Measurements from ENCODE around the gene NEUROG1. TPM values are rescaled to one million over a fixed set of nuclear protein-coding genes. Genes with fewer than 3 reads are reported as not detected.

NEUROG1 gene
- total RNA-seq, 1 donor from 2014 or later: not detected

- no peak overlapping the region for H3K4me3 Mint-ChIP-seq (ENCODE audit: unreplicated experiment)
- H3K27me3 Mint-ChIP-seq (ENCODE audit: unreplicated experiment): peaks cover 15% of the 10 kb centered on the region
- DNase-seq (ENCODE audit: low spot score): no peak
- TF ChIP-seq, protein P1, sequence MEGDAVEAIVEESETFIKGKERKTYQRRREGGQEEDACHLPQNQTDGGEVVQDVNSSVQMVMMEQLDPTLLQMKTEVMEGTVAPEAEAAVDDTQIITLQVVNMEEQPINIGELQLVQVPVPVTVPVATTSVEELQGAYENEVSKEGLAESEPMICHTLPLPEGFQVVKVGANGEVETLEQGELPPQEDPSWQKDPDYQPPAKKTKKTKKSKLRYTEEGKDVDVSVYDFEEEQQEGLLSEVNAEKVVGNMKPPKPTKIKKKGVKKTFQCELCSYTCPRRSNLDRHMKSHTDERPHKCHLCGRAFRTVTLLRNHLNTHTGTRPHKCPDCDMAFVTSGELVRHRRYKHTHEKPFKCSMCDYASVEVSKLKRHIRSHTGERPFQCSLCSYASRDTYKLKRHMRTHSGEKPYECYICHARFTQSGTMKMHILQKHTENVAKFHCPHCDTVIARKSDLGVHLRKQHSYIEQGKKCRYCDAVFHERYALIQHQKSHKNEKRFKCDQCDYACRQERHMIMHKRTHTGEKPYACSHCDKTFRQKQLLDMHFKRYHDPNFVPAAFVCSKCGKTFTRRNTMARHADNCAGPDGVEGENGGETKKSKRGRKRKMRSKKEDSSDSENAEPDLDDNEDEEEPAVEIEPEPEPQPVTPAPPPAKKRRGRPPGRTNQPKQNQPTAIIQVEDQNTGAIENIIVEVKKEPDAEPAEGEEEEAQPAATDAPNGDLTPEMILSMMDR (IDR thresholded peaks at IDR 0.05; ENCODE audit: unreplicated experiment): no peak
- H3K4me1 Mint-ChIP-seq (ENCODE audit: unreplicated experiment): peaks cover 10% of the 10 kb centered on the region
- H3K9me3 Mint-ChIP-seq (ENCODE audit: unreplicated experiment): no peaks in the 10 kb centered on the region
- H3K36me3 Mint-ChIP-seq (ENCODE audit: low read depth, unreplicated experiment): peaks cover under 1% of the 10 kb centered on the region
- H3K27ac Mint-ChIP-seq (ENCODE audit: unreplicated experiment): no peak overlapping the region
These were observed 42.2 kb downstream of the NEUROG1 start for GRCh38 chr5:135493406-135494180.

DNA sequence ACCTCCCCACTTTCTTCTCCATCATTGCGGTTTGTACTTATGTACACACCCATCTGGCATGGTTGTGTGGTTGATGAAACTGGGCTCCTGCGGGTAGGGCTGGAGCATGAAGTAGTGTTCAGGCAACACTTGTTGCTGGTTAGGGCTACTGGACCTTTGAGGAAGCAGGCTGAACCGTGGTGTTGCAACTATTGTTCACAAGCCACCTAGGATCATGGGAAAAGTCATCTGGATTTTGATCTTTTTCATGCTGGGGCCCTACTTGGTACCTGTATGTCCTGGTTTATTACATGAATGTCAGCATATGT is 43.5 kb downstream of the NEUROG1 start:
- Mint-ChIP-seq H3K4me3 (ENCODE audit: unreplicated experiment) (no peak overlapping the region), H3K4me1 (ENCODE audit: unreplicated experiment) (peaks cover 12% of the 10 kb centered on the region), H3K9me3 (ENCODE audit: unreplicated experiment) (no peaks in the 10 kb centered on the region)

GRCh38 chr5:135491552-135492318 is 44.0 kb downstream of the NEUROG1 start:
- no peak overlapping the region for H3K27ac Mint-ChIP-seq (ENCODE audit: unreplicated experiment)
- DNase-seq (ENCODE audit: low spot score): no peak
- peaks cover 4% of the 10 kb centered on the region for H3K36me3 Mint-ChIP-seq (ENCODE audit: low read depth, unreplicated experiment)
- no peaks in the 10 kb centered on the region for H3K9me3 Mint-ChIP-seq (ENCODE audit: unreplicated experiment)
- TF ChIP-seq, protein P1 (IDR thresholded peaks at IDR 0.05; ENCODE audit: unreplicated experiment): no peak
- peaks cover 24% of the 10 kb centered on the region for H3K27me3 Mint-ChIP-seq (ENCODE audit: unreplicated experiment)
- H3K4me3 Mint-ChIP-seq (ENCODE audit: unreplicated experiment): no peak overlapping the region
- peaks cover 12% of the 10 kb centered on the region for H3K4me1 Mint-ChIP-seq (ENCODE audit: unreplicated experiment)

More for the DNA sequence above, 43.5 kb downstream of the NEUROG1 start:
- peaks cover 4% of the 10 kb centered on the region for H3K36me3 Mint-ChIP-seq (ENCODE audit: low read depth, unreplicated experiment)
- DNase-seq (ENCODE audit: low spot score): no peak
- TF ChIP-seq, protein P1 (IDR thresholded peaks at IDR 0.05; ENCODE audit: unreplicated experiment): no peak
- H3K27ac Mint-ChIP-seq (ENCODE audit: unreplicated experiment): no peak overlapping the region
- H3K27me3 Mint-ChIP-seq (ENCODE audit: unreplicated experiment): peaks cover 25% of the 10 kb centered on the region

GRCh38 chr5:135491038-135491551 is 44.7 kb downstream of the NEUROG1 start:
- H3K9me3 Mint-ChIP-seq (ENCODE audit: unreplicated experiment): no peaks in the 10 kb centered on the region
- DNase-seq (ENCODE audit: low spot score): no peak
- no peak overlapping the region for H3K4me3 Mint-ChIP-seq (ENCODE audit: unreplicated experiment)
- peaks cover 12% of the 10 kb centered on the region for H3K4me1 Mint-ChIP-seq (ENCODE audit: unreplicated experiment)
- no peak overlapping the region for H3K27ac Mint-ChIP-seq (ENCODE audit: unreplicated experiment)
- TF ChIP-seq, protein P1 (IDR thresholded peaks at IDR 0.05; ENCODE audit: unreplicated experiment): no peak
- peaks cover 29% of the 10 kb centered on the region for H3K27me3 Mint-ChIP-seq (ENCODE audit: unreplicated experiment)
- peaks cover 4% of the 10 kb centered on the region for H3K36me3 Mint-ChIP-seq (ENCODE audit: low read depth, unreplicated experiment)
